Measurements from ENCODE around the gene COMMD10. TPM values are rescaled to one million over a fixed set of nuclear protein-coding genes. Genes with fewer than 3 reads are reported as not detected.

COMMD10 gene
- total and polyA plus RNA-seq, 2 of the 8 experiments (the other 6 are each of a cell fraction or from before 2014, with no cell fraction given): 16.5 to 43.4 TPM

DNA sequence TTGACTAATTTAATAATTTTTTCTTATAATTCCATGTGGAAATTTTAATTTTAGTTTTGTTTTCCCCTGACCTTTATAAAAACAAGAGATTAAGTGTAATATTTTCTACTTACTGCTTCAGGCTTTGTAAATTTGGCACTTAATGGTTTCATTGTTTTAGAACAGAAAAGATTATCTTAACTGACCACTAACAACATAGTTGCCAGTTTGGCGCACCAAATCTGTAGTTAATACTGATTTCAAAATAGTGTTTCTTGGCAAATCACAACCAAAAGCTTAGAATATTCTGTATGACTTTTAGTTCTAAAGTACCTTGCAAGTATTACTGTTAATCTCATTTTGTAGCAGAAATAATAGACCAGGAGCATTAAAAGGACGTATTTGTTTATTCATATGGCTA lies 124.3 kb downstream of the COMMD10 start:
- H3K14ac ChIP-seq (ENCODE audit: insufficient read length): no peak overlapping the region

More for the DNA sequence above, 124.3 kb downstream of the COMMD10 start:
- no peak overlapping the region for H2BK20ac ChIP-seq (ENCODE audit: low read length)
- no peak overlapping the region for H3K4ac ChIP-seq (replicated peaks; ENCODE audit: insufficient read length, low read depth, low read length)
- no peak overlapping the region for H3K4me2 ChIP-seq (ENCODE audit: insufficient read depth in 1 of 2, low read depth in 2 of 2, low read length in 2 of 2)
- peaks cover 0 to 2% (median 0%) of the 10 kb centered on the region in 4 experiments; a peak in 1 of 7 replicates for H3K4me1 ChIP-seq (replicated peaks in 1 of 4; ENCODE audit: control insufficient read depth in 3 of 4, insufficient read depth in 4 of 4, low read length in 3 of 4)
- WGBS, 2 experiments (ENCODE audit: extremely low coverage in 1 of 2, insufficient coverage in 1 of 2, insufficient read length in 1 of 2, insufficient replicate concordance in 2 of 2, low coverage in 1 of 2, low lambda C conversion rate in 2 of 2, missing lambda C conversion rate in 1 of 2): 91% methylated on average over 2 of the region's 2 CpGs; no CpG with 5 or more reads in 1 of the 2 experiments
- H3K27me3 ChIP-seq (replicated peaks in 1 of 4; ENCODE audit: control insufficient read depth in 3 of 4, extremely low read depth in 1 of 4, insufficient read depth in 3 of 4, low read length in 3 of 4): no peaks in the 10 kb centered on the region
- no peaks in the 10 kb centered on the region for H4K20me1 ChIP-seq (replicated peaks in 1 of 2; ENCODE audit: control insufficient read depth in 1 of 2, insufficient read depth in 2 of 2, low read length in 2 of 2)
- no peak overlapping the region for H2BK5ac ChIP-seq (ENCODE audit: low read depth, low read length)
- no peak for TF ChIP-seq BACH1 (IDR thresholded peaks at IDR 0.05; ENCODE audit: low read length)
- no peak for TF ChIP-seq RBBP5 (IDR thresholded peaks at IDR 0.05; ENCODE audit: borderline replicate concordance, low read depth, low read length)
- TF ChIP-seq TAF7 (optimal IDR thresholded peaks at IDR 0.05; ENCODE audit: borderline replicate concordance, low read depth, low read length): no peak
- TF ChIP-seq CEBPB (IDR thresholded peaks at IDR 0.05; ENCODE audit: low read depth, low read length): no peak
- no peak for TF ChIP-seq TEAD4 (IDR thresholded peaks at IDR 0.05; ENCODE audit: low read depth, low read length)
- no peak for TF ChIP-seq SIN3A (conservative IDR thresholded peaks at IDR 0.05 in 1 of 2, IDR thresholded peaks at IDR 0.05 in 1 of 2; ENCODE audit: low read depth in 1 of 2, low read length in 2 of 2)
- no peak for TF ChIP-seq ASH2L (IDR thresholded peaks at IDR 0.05; ENCODE audit: low read length)
- TF ChIP-seq, protein P1, sequence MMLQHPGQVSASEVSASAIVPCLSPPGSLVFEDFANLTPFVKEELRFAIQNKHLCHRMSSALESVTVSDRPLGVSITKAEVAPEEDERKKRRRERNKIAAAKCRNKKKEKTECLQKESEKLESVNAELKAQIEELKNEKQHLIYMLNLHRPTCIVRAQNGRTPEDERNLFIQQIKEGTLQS (IDR thresholded peaks at IDR 0.05; ENCODE audit: insufficient read depth, low read depth, low read length): no peak
- TF ChIP-seq SUZ12 (IDR thresholded peaks at IDR 0.05; ENCODE audit: low read length): no peak
- TF ChIP-seq POU5F1 (IDR thresholded peaks at IDR 0.05; ENCODE audit: low read depth, low read length): no peak
- no peaks in the 10 kb centered on the region for H3K79me1 ChIP-seq (ENCODE audit: low read depth, low read length)
- peaks cover 2% of the 10 kb centered on the region; the same call in 1 of the 2 replicates for H3K23me2 ChIP-seq (ENCODE audit: low read depth, low read length)
- no peak overlapping the region for H2BK12ac ChIP-seq (ENCODE audit: low read depth, low read length)
- H2BK120ac ChIP-seq (replicated peaks; ENCODE audit: low read depth, low read length): no peak overlapping the region
- FAIRE-seq (no peak), DNase-seq (ENCODE audit: low read depth in 1 of 2, low spot score in 2 of 2) (no peak)
- no peaks in the 10 kb centered on the region for H3K79me2 ChIP-seq (ENCODE audit: control insufficient read depth in 1 of 2, insufficient read depth in 2 of 2, low read length in 2 of 2)
- POLR2A ChIA-PET (ENCODE audit: partially characterized antibody): no interaction called here
- H2AK5ac ChIP-seq (ENCODE audit: low read depth, low read length): no peak overlapping the region
- no peak overlapping the region for H3K56ac ChIP-seq (replicated peaks; ENCODE audit: insufficient read length, low read depth, low read length)
- H2BK15ac ChIP-seq (ENCODE audit: low read length): no peak overlapping the region
- H4K8ac ChIP-seq (ENCODE audit: extremely low read depth, insufficient read depth, low read length): no peak overlapping the region
- H3K9ac ChIP-seq (replicated peaks in 1 of 4; ENCODE audit: extremely low read depth in 1 of 4, low read depth in 3 of 4, low read length in 3 of 4): no peak overlapping the region
- CTCF ChIA-PET (ENCODE audit: partially characterized antibody): interaction anchor here (0.6 to 1.3 kb wide), 2 partner anchors 64 to 1400 kb away, joined by 3 read pairs; no protein-coding TSS in a partner anchor
- no peak overlapping the region for H3K4me3 ChIP-seq (ENCODE audit: extremely low read depth in 1 of 4, insufficient read depth in 2 of 4, low read depth in 3 of 4, low read length in 4 of 4)
- H4K5ac ChIP-seq (ENCODE audit: insufficient read length, low read depth, low read length): no peak overlapping the region
- no peak overlapping the region for H3K18ac ChIP-seq (ENCODE audit: extremely low read depth, low read length)
- H3K23ac ChIP-seq (ENCODE audit: insufficient read length): no peak overlapping the region
- H2AFZ ChIP-seq (ENCODE audit: low read length): no peak overlapping the region
- H4K91ac ChIP-seq (replicated peaks; ENCODE audit: insufficient read length, low read length): no peak overlapping the region
- no peak overlapping the region for H3K27ac ChIP-seq (ENCODE audit: low read depth, low read length)
- no peaks in the 10 kb centered on the region for H3K9me3 ChIP-seq (ENCODE audit: insufficient read depth in 2 of 2, low read depth in 1 of 2, low read length in 1 of 2)
- H3K36me3 ChIP-seq (ENCODE audit: control insufficient read depth in 2 of 4, insufficient read depth in 4 of 4, low read length in 3 of 4): no peaks in the 10 kb centered on the region

All from H1 (cell line).